SU-DHL-6 (cell line): ENCODE data around the gene MGAT4A.

ENCODE experiments used
- H2AFZ ChIP-seq: fragments of 200-600 bp; sonication (generic); 2 replicates; pipeline ENCODE4 v1.6.1; 2014; ENCODE audit warnings: low read depth, mild to moderate bottlenecking, moderate library complexity, mixed read lengths, antibody characterized with exemption, low read length; ENCODE audit not compliant: severe bottlenecking
- H3F3A ChIP-seq: fragments of 200-600 bp; shearing (Covaris generic); 2 replicates; pipeline ENCODE4 v1.6.0; 2016; ENCODE audit warnings: antibody characterized with exemption, mild to moderate bottlenecking; ENCODE audit not compliant: insufficient read depth
- H3K27ac ChIP-seq: fragments of 200-600 bp; sonication (generic); 2 replicates; pipeline ENCODE4 v1.5.1; 2016; ENCODE audit warnings: low read depth, mild to moderate bottlenecking, low read length, moderate library complexity, mixed read lengths
- H3K27me3 ChIP-seq: fragments of 200-600 bp; sonication (generic), shearing (Covaris generic); 2 replicates; pipeline ENCODE4 v1.6.0; 2014; ENCODE audit warnings: mild to moderate bottlenecking, low read length
- H3K36me3 ChIP-seq: fragments of 200-600 bp; sonication (generic); 2 replicates; pipeline ENCODE4 v1.6.1; 2014; ENCODE audit warnings: mild to moderate bottlenecking, low read length, mixed read lengths
- H3K4me2 ChIP-seq: fragments of 300-600, 200-600 bp; shearing (Covaris generic), sonication (generic); 2 replicates; pipeline ENCODE4 v1.6.0; 2014; ENCODE audit warnings: low read length, low read depth, mild to moderate bottlenecking; ENCODE audit not compliant: poor library complexity, severe bottlenecking
- H3K4me3 ChIP-seq: fragments of 200-600 bp; sonication (generic); 2 replicates; pipeline ENCODE4 v1.5.1; 2014; ENCODE audit warnings: antibody characterized with exemption, low read length, mild to moderate bottlenecking, mixed read lengths; ENCODE audit not compliant: insufficient read depth, poor library complexity, severe bottlenecking
- H3K79me2 ChIP-seq: fragments of 200-600 bp; sonication (generic); 2 replicates; pipeline ENCODE4 v1.6.1; 2014; ENCODE audit warnings: mild to moderate bottlenecking, low read length, moderate library complexity; ENCODE audit not compliant: insufficient read depth
- H3K9ac ChIP-seq: fragments of 200-600 bp; sonication (generic); 2 replicates; pipeline ENCODE4 v1.7.0; 2014; ENCODE audit warnings: mild to moderate bottlenecking, low read length
- H3K9me2 ChIP-seq: fragments of 200-600 bp; sonication (generic); replicated peaks from 2 replicates; pipeline ENCODE4 v1.6.1; 2014; ENCODE audit warnings: low read length; ENCODE audit not compliant: insufficient read depth
- H3K9me3 ChIP-seq: fragments of 200-600 bp; sonication (generic); 2 replicates; pipeline ENCODE4 v1.6.1; 2014; ENCODE audit warnings: low read length, mixed read lengths; ENCODE audit not compliant: insufficient read depth
- H4K20me1 ChIP-seq: fragments of 200-600 bp; sonication (generic); 2 replicates; pipeline ENCODE4 v1.6.1; 2014; ENCODE audit warnings: low read depth, mild to moderate bottlenecking, antibody characterized with exemption, low read length, moderate library complexity, mixed read lengths
- EZH2phosphoT487 ChIP-seq: fragments of 200-600 bp; sonication (generic), shearing (Covaris generic); conservative IDR thresholded peaks from 2 replicates; pipeline ENCODE4 v1.6.1; 2018; ENCODE audit warnings: mild to moderate bottlenecking, antibody characterized with exemption, low read length, moderate library complexity, mixed read lengths
- TF ChIP-seq, protein P1 (sequence below): fragments of 200-600 bp; sonication (generic); IDR thresholded peaks from one replicate; pipeline ENCODE4 v1.5.1; 2017; ENCODE audit warnings: antibody characterized with exemption, mild to moderate bottlenecking, low read length, moderate library complexity; ENCODE audit not compliant: insufficient read depth, poor library complexity, severe bottlenecking

MGAT4A gene

DNA sequence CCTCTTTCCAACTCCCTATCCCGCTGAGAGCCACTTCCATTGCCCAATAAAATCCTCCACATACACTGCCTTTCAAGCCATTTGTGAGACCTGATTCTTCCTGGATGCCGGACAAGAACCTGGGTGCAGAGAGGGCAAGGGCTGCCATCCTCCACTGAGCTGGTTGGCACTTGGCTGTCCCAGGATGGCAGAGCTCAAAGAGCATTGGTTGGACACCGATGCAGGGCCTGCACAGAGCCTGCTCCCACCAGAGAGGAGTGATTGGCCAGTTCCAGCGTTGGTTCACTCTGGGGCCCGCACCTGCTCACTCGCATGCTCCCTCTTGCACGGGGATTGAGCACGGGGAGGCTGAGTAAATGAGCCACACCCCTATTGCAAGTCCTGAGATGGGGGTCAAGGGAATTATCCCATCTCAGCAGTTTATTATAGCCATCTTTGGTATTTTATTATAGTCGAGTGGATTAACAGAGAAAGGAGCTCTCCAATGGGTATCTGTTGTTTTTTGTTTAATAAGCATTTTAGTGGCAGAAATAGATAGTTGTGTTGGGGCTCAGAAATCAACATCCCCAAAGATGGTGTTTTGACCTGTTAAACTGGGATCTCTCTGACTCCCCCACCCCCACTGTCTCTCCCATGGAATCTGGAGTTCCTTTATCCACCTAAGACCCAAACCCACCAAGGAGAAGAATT is 19.8 kb upstream of the MGAT4A start:
- H3K79me2 ChIP-seq: no peaks in the 10 kb centered on the region
- H3F3A ChIP-seq: no peaks in the 10 kb centered on the region
- H3K4me2 ChIP-seq: no peak overlapping the region
- no peak overlapping the region for H3K4me3 ChIP-seq
- no peak overlapping the region for H3K9ac ChIP-seq
- H4K20me1 ChIP-seq: no peaks in the 10 kb centered on the region
- no peaks in the 10 kb centered on the region for H3K9me2 ChIP-seq
- H3K27ac ChIP-seq: no peak overlapping the region
- no peaks in the 10 kb centered on the region for H3K9me3 ChIP-seq
- H2AFZ ChIP-seq: no peak overlapping the region
- H3K36me3 ChIP-seq: no peaks in the 10 kb centered on the region
- TF ChIP-seq, protein P1, sequence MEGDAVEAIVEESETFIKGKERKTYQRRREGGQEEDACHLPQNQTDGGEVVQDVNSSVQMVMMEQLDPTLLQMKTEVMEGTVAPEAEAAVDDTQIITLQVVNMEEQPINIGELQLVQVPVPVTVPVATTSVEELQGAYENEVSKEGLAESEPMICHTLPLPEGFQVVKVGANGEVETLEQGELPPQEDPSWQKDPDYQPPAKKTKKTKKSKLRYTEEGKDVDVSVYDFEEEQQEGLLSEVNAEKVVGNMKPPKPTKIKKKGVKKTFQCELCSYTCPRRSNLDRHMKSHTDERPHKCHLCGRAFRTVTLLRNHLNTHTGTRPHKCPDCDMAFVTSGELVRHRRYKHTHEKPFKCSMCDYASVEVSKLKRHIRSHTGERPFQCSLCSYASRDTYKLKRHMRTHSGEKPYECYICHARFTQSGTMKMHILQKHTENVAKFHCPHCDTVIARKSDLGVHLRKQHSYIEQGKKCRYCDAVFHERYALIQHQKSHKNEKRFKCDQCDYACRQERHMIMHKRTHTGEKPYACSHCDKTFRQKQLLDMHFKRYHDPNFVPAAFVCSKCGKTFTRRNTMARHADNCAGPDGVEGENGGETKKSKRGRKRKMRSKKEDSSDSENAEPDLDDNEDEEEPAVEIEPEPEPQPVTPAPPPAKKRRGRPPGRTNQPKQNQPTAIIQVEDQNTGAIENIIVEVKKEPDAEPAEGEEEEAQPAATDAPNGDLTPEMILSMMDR: no peak
- no peak for TF ChIP-seq EZH2phosphoT487
- no peaks in the 10 kb centered on the region for H3K27me3 ChIP-seq

DNA sequence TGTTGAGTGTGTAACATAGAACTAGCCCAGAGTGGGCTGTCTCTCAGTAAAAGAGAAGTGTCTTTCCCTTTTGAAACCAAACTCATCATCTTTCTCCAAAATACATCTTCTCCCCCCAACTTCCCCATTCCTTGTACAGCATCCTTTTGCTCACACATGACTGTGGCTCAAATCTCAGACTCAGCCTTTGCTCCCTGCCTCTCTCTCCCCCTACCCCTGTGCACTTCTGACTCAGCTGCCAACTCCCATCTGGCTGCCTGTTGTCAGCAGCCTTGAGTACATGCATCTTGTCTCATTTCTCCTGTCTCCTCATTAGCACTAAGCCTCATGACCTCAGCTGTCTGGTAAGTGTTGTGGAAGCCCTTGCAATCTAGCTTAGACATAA is 18.1 kb upstream of the MGAT4A start:
- Histone ChIP-seq H3K4me2 (no peak overlapping the region), H3K9me3 (no peaks in the 10 kb centered on the region), H4K20me1 (no peaks in the 10 kb centered on the region), H3K79me2 (no peaks in the 10 kb centered on the region), H3F3A (no peaks in the 10 kb centered on the region), H3K36me3 (no peaks in the 10 kb centered on the region), H3K9me2 (no peaks in the 10 kb centered on the region), H3K4me3 (no peak overlapping the region), H2AFZ (no peak overlapping the region), H3K27me3 (no peaks in the 10 kb centered on the region), H3K27ac (no peak overlapping the region), H3K9ac (no peak overlapping the region)
- TF ChIP-seq EZH2phosphoT487: no peak
- TF ChIP-seq, protein P1: no peak

DNA sequence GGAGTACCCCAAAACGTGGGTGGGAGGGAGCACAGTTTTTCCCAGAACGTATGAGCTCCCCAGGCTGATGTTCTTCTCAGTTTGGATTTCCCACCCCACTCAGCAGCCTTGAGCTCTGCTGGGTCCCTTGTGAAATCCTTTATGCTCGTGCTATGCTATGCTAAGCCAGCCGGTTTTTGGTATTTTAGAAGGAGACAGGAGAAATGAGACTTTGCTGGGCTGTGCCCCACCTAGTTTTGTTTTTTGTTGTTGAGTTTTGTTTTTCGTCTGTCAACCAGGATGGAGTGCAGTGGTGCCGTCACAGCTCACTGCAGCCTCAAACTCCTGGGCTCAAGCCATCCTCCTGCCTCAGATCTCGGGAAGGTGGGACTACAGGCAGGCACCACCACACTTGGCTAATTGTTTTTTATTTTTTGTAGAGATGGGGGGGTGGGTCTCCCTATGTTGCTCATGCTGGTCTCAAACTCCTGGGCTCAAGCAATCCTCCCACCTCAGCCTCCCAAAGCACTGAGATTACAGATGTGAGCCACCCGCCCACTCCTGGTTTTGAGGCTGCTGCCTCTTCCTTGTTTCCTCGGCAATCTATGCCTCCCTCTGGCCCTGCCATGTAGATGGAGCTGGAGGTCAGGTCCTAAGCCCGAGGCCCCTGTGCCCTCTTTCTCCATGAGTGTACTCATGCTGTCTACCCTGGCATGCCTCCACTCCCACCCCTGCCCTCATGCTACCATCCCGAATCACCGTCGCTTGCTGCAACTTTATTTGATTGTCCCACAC is 17.5 kb upstream of the MGAT4A start:
- H3K36me3 ChIP-seq: no peaks in the 10 kb centered on the region
- no peak overlapping the region for H3K4me3 ChIP-seq
- no peaks in the 10 kb centered on the region for H4K20me1 ChIP-seq
- H3K4me2 ChIP-seq: no peak overlapping the region
- H3K27me3 ChIP-seq: no peaks in the 10 kb centered on the region
- H3F3A ChIP-seq: no peaks in the 10 kb centered on the region
- no peak overlapping the region for H3K9ac ChIP-seq
- no peaks in the 10 kb centered on the region for H3K9me3 ChIP-seq
- H3K9me2 ChIP-seq: no peaks in the 10 kb centered on the region
- no peak for TF ChIP-seq EZH2phosphoT487
- TF ChIP-seq, protein P1: no peak
- H3K27ac ChIP-seq: no peak overlapping the region
- H2AFZ ChIP-seq: no peak overlapping the region
- no peaks in the 10 kb centered on the region for H3K79me2 ChIP-seq
